ENCODE results near the gene BPTF.

Gene BPTF

DNA sequence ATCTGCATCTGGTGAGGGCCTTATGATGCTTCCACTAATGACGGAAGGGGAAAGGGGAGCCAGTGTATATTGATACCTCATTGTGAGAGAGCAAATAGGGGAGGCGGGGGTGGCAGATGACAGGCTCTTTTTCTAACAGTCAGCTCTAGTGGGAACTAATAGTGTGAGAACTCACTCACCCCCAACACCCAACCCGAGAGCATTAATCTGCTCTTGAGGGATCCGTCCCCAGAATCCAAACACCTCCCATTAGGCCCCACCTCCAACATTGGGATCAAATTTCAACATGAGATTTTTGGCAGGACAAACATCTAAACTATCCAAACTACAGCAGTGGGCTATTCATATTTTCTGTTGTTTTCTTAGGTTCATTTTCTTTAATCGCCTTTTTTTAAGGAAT lies 54.4 kb downstream of the BPTF start:
- no peak overlapping the region for H3K4me3 ChIP-seq (ENCODE audit: low read depth, low read length)
- peaks cover 34 to 37% of the 10 kb centered on the region in 2 experiments for H3K36me3 ChIP-seq (ENCODE audit: control insufficient read depth in 2 of 2, insufficient read depth in 1 of 2, low read length in 2 of 2)
- TF ChIP-seq TCF7L2 (IDR thresholded peaks at IDR 0.05; ENCODE audit: borderline replicate concordance, low read depth, low read length), result no peak
- TF ChIP-seq ZNF76 (tag by site-specific recombination; IDR thresholded peaks at IDR 0.05; ENCODE audit: borderline replicate concordance, low read depth), result no peak
- no peak for TF ChIP-seq SP7 (tag by site-specific recombination; IDR thresholded peaks at IDR 0.05)
- peak; percentile 74; the same call in 1 of the 2 replicates for TF ChIP-seq MZF1 (tag by site-specific recombination; IDR thresholded peaks at IDR 0.05; ENCODE audit: borderline replicate concordance)
- TF ChIP-seq, protein P1, sequence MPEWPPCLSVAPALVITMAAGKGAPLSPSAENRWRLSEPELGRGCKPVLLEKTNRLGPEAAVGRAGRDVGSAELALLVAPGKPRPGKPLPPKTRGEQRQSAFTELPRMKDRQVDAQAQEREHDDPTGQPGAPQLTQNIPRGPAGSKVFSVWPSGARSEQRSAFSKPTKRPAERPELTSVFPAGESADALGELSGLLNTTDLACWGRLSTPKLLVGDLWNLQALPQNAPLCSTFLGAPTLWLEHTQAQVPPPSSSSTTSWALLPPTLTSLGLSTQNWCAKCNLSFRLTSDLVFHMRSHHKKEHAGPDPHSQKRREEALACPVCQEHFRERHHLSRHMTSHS (tag by site-specific recombination; IDR thresholded peaks at IDR 0.05), result no peak
- no peak for TF ChIP-seq SP2 (tag by site-specific recombination; IDR thresholded peaks at IDR 0.05)
- peak; percentile 9 for TF ChIP-seq SETDB1 (IDR thresholded peaks at IDR 0.05; ENCODE audit: insufficient read length, low read length)
- no peak for TF ChIP-seq REPIN1 (tag by site-specific recombination; IDR thresholded peaks at IDR 0.05; ENCODE audit: low read depth)
- no peak for TF ChIP-seq ZNF266 (tag by site-specific recombination; IDR thresholded peaks at IDR 0.05; ENCODE audit: low read depth)
- no peak for TF ChIP-seq ZNF169 (tag by site-specific recombination; IDR thresholded peaks at IDR 0.05)
- no peak for TF ChIP-seq ZNF626 (tag by site-specific recombination; IDR thresholded peaks at IDR 0.05)
- no peak for TF ChIP-seq ZXDB (tag by site-specific recombination; IDR thresholded peaks at IDR 0.05)
- TF ChIP-seq ZNF510 (tag by site-specific recombination; IDR thresholded peaks at IDR 0.05; ENCODE audit: insufficient replicate concordance), result no peak
- no peak for TF ChIP-seq ZNF132 (tag by site-specific recombination; IDR thresholded peaks at IDR 0.05; ENCODE audit: borderline replicate concordance)
- no peaks in the 10 kb centered on the region for H3K9me3 ChIP-seq (ENCODE audit: control insufficient read depth, insufficient read depth, low read depth, low read length)
- H3K4me1 ChIP-seq (ENCODE audit: control insufficient read depth, insufficient read depth, low read length), result peaks cover 13% of the 10 kb centered on the region
- ChIA-PET CTCF (no interaction called here), POLR2A (no interaction called here)
- H3K27ac ChIP-seq (ENCODE audit: extremely low read depth, low read depth, low read length), result no peak overlapping the region

DNA sequence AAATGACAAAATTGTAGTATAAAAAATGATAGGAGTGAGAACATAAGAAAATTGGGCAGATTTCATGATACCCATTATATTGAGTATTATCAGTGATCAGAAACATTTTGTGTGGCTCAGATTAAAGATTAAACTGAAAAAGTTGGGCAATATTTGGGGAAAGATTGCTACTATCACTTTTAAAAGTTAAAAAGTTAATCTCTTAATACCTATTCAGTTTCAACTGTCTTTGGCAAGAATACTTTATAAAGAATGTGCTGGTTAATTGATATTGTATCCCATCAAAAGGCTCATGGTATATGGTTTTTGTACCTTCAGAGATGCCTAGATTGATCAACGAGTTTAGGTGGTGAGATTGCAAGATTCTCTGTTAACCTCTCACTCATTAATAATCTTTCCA lies 55.8 kb downstream of the BPTF start:
- Histone ChIP-seq H3K27ac (ENCODE audit: extremely low read depth, low read depth, low read length) (no peak overlapping the region), H3K4me3 (ENCODE audit: low read depth, low read length) (no peak overlapping the region), H3K36me3 (ENCODE audit: control insufficient read depth in 2 of 2, insufficient read depth in 1 of 2, low read length in 2 of 2) (peaks cover 29 to 35% of the 10 kb centered on the region in 2 experiments), H3K9me3 (ENCODE audit: control insufficient read depth, insufficient read depth, low read depth, low read length) (no peaks in the 10 kb centered on the region), H3K4me1 (ENCODE audit: control insufficient read depth, insufficient read depth, low read length) (peaks cover 13% of the 10 kb centered on the region)
- POLR2A ChIA-PET, result no interaction called here
- CTCF ChIA-PET, result no interaction called here
- no peak for TF ChIP-seq ZNF76 (tag by site-specific recombination; IDR thresholded peaks at IDR 0.05; ENCODE audit: borderline replicate concordance, low read depth)
- TF ChIP-seq, protein P2, sequence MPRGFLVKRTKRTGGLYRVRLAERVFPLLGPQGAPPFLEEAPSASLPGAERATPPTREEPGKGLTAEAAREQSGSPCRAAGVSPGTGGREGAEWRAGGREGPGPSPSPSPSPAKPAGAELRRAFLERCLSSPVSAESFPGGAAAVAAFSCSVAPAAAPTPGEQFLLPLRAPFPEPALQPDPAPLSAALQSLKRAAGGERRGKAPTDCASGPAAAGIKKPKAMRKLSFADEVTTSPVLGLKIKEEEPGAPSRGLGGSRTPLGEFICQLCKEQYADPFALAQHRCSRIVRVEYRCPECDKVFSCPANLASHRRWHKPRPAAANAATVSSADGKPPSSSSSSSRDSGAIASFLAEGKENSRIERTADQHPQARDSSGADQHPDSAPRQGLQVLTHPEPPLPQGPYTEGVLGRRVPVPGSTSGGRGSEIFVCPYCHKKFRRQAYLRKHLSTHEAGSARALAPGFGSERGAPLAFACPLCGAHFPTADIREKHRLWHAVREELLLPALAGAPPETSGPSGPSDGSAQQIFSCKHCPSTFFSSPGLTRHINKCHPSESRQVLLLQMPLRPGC (tag by site-specific recombination; IDR thresholded peaks at IDR 0.05), result no peak
- TF ChIP-seq ZIC2 (tag by site-specific recombination; IDR thresholded peaks at IDR 0.05), result no peak
- no peak for TF ChIP-seq TCF7L2 (IDR thresholded peaks at IDR 0.05; ENCODE audit: borderline replicate concordance, low read depth, low read length)
- TF ChIP-seq, protein P3, sequence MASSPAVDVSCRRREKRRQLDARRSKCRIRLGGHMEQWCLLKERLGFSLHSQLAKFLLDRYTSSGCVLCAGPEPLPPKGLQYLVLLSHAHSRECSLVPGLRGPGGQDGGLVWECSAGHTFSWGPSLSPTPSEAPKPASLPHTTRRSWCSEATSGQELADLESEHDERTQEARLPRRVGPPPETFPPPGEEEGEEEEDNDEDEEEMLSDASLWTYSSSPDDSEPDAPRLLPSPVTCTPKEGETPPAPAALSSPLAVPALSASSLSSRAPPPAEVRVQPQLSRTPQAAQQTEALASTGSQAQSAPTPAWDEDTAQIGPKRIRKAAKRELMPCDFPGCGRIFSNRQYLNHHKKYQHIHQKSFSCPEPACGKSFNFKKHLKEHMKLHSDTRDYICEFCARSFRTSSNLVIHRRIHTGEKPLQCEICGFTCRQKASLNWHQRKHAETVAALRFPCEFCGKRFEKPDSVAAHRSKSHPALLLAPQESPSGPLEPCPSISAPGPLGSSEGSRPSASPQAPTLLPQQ (tag by site-specific recombination; IDR thresholded peaks at IDR 0.05), result no peak
- no peak for TF ChIP-seq ZNF560 (tag by site-specific recombination; IDR thresholded peaks at IDR 0.05; ENCODE audit: borderline replicate concordance)
- no peak for TF ChIP-seq OSR2 (tag by site-specific recombination; IDR thresholded peaks at IDR 0.05)
- TF ChIP-seq, protein P4, sequence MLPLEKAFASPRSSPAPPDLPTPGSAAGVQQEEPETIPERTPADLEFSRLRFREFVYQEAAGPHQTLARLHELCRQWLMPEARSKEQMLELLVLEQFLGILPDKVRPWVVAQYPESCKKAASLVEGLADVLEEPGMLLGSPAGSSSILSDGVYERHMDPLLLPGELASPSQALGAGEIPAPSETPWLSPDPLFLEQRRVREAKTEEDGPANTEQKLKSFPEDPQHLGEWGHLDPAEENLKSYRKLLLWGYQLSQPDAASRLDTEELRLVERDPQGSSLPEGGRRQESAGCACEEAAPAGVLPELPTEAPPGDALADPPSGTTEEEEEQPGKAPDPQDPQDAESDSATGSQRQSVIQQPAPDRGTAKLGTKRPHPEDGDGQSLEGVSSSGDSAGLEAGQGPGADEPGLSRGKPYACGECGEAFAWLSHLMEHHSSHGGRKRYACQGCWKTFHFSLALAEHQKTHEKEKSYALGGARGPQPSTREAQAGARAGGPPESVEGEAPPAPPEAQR (tag by site-specific recombination; IDR thresholded peaks at IDR 0.05), result no peak
- TF ChIP-seq ZNF211 (tag by site-specific recombination; IDR thresholded peaks at IDR 0.05; ENCODE audit: low read depth), result no peak
- no peak for TF ChIP-seq ZNF391 (tag by site-specific recombination; IDR thresholded peaks at IDR 0.05; ENCODE audit: borderline replicate concordance, low read depth)
- no peak for TF ChIP-seq REPIN1 (tag by site-specific recombination; IDR thresholded peaks at IDR 0.05; ENCODE audit: low read depth)
- no peak for TF ChIP-seq ZNF19 (tag by site-specific recombination; IDR thresholded peaks at IDR 0.05; ENCODE audit: low read depth)
- TF ChIP-seq ZNF624 (tag by site-specific recombination; IDR thresholded peaks at IDR 0.05), result no peak
- TF ChIP-seq, protein P5, sequence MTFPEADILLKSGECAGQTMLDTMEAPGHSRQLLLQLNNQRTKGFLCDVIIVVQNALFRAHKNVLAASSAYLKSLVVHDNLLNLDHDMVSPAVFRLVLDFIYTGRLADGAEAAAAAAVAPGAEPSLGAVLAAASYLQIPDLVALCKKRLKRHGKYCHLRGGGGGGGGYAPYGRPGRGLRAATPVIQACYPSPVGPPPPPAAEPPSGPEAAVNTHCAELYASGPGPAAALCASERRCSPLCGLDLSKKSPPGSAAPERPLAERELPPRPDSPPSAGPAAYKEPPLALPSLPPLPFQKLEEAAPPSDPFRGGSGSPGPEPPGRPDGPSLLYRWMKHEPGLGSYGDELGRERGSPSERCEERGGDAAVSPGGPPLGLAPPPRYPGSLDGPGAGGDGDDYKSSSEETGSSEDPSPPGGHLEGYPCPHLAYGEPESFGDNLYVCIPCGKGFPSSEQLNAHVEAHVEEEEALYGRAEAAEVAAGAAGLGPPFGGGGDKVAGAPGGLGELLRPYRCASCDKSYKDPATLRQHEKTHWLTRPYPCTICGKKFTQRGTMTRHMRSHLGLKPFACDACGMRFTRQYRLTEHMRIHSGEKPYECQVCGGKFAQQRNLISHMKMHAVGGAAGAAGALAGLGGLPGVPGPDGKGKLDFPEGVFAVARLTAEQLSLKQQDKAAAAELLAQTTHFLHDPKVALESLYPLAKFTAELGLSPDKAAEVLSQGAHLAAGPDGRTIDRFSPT (tag by site-specific recombination; IDR thresholded peaks at IDR 0.05), result no peak
- TF ChIP-seq ZNF214 (tag by site-specific recombination; IDR thresholded peaks at IDR 0.05; ENCODE audit: borderline replicate concordance), result no peak
- TF ChIP-seq ZNF341 (tag by site-specific recombination; IDR thresholded peaks at IDR 0.05; ENCODE audit: low read depth), result no peak
- no peak for TF ChIP-seq ZNF311 (tag by site-specific recombination; IDR thresholded peaks at IDR 0.05; ENCODE audit: borderline replicate concordance)
- TF ChIP-seq ZNF561 (tag by site-specific recombination; IDR thresholded peaks at IDR 0.05; ENCODE audit: borderline replicate concordance), result no peak
